ENCODE measurements around the gene GSTO1. TPM values are rescaled to one million over a fixed set of nuclear protein-coding genes. Genes with fewer than 3 reads are reported as not detected.

The GSTO1 gene
- total and polyA plus RNA-seq, 2 donors (not counting 1 experiment from before 2014, with no cell fraction given), result 151 to 249 TPM

GRCh38 chr10:104299031-104299904 lies 44.6 kb downstream of the GSTO1 start:
- Histone ChIP-seq H3K4me3 (replicated peaks in 1 of 4; ENCODE audit: control extremely low read depth in 1 of 4, insufficient read depth in 1 of 4, low read depth in 3 of 4, low read length in 4 of 4) (peak overlapping the region in 2 of 4 experiments; percentile 23 to 29), H3K9me3 (ENCODE audit: control insufficient read depth, insufficient read depth, low read depth, low read length) (no peaks in the 10 kb centered on the region), H3K27ac (ENCODE audit: insufficient read depth, low read length) (peak overlapping the region; percentile 98), H3K27me3 (ENCODE audit: control insufficient read depth, insufficient read depth, low read length) (no peaks in the 10 kb centered on the region), H3K4me2 (ENCODE audit: extremely low read depth, insufficient read depth, low read length) (peak overlapping the region; percentile 36), H2AFZ (ENCODE audit: low read length) (no peak overlapping the region), H3K9ac (ENCODE audit: insufficient read depth, low read length) (peak overlapping the region; percentile 56), H4K20me1 (ENCODE audit: control insufficient read depth, extremely low read depth, insufficient read depth, low read length) (no peaks in the 10 kb centered on the region), H3K4me1 (ENCODE audit: control insufficient read depth, extremely low read depth, insufficient read depth, low read length) (peaks cover 21% of the 10 kb centered on the region), H3K36me3 (ENCODE audit: control insufficient read depth, insufficient read depth, low read length) (no peaks in the 10 kb centered on the region), H3K79me2 (ENCODE audit: control insufficient read depth, insufficient read depth, low read length) (no peaks in the 10 kb centered on the region)
- peak; percentile 85 to 90 for DNase-seq (ENCODE audit: low read depth in 2 of 2)
- TF ChIP-seq EZH2 (IDR thresholded peaks at IDR 0.05; ENCODE audit: low read length, missing control alignments) (no peak), CTCF (conservative IDR thresholded peaks at IDR 0.05 in 1 of 2, IDR thresholded peaks at IDR 0.05 in 1 of 2; ENCODE audit: low read depth in 1 of 2, low read length in 2 of 2) (no peak)

- Histone ChIP-seq H3K4me2 (ENCODE audit: extremely low read depth, insufficient read depth, low read length) (peak overlapping the region; percentile 54), H2AFZ (ENCODE audit: low read length) (no peak overlapping the region), H3K9me3 (ENCODE audit: control insufficient read depth, insufficient read depth, low read depth, low read length) (no peaks in the 10 kb centered on the region), H3K27me3 (ENCODE audit: control insufficient read depth, insufficient read depth, low read length) (no peaks in the 10 kb centered on the region), H4K20me1 (ENCODE audit: control insufficient read depth, extremely low read depth, insufficient read depth, low read length) (no peaks in the 10 kb centered on the region), H3K4me1 (ENCODE audit: control insufficient read depth, extremely low read depth, insufficient read depth, low read length) (peaks cover 21% of the 10 kb centered on the region), H3K27ac (ENCODE audit: insufficient read depth, low read length) (peak overlapping the region; percentile 98), H3K4me3 (replicated peaks in 1 of 4; ENCODE audit: control extremely low read depth in 1 of 4, insufficient read depth in 1 of 4, low read depth in 3 of 4, low read length in 4 of 4) (peak overlapping the region in 2 of 4 experiments; percentile 20 to 35), H3K9ac (ENCODE audit: insufficient read depth, low read length) (peak overlapping the region; percentile 67), H3K36me3 (ENCODE audit: control insufficient read depth, insufficient read depth, low read length) (no peaks in the 10 kb centered on the region), H3K79me2 (ENCODE audit: control insufficient read depth, insufficient read depth, low read length) (no peaks in the 10 kb centered on the region)
- peak; percentile 99 to 100 for DNase-seq (ENCODE audit: low read depth in 2 of 2)
- TF ChIP-seq EZH2 (IDR thresholded peaks at IDR 0.05; ENCODE audit: low read length, missing control alignments) (no peak), CTCF (conservative IDR thresholded peaks at IDR 0.05 in 1 of 2, IDR thresholded peaks at IDR 0.05 in 1 of 2; ENCODE audit: low read depth in 1 of 2, low read length in 2 of 2) (no peak)
Observed at GRCh38 chr10:104300002-104300735, 45.5 kb downstream of the GSTO1 start.

GRCh38 chr10:104300736-104301292 lies 46.1 kb downstream of the GSTO1 start:
- peak overlapping the region in 2 of 4 experiments; percentile 20 to 35 for H3K4me3 ChIP-seq (replicated peaks in 1 of 4; ENCODE audit: control extremely low read depth in 1 of 4, insufficient read depth in 1 of 4, low read depth in 3 of 4, low read length in 4 of 4)
- H4K20me1 ChIP-seq (ENCODE audit: control insufficient read depth, extremely low read depth, insufficient read depth, low read length), result no peaks in the 10 kb centered on the region
- peak overlapping the region; percentile 54 for H3K4me2 ChIP-seq (ENCODE audit: extremely low read depth, insufficient read depth, low read length)
- H2AFZ ChIP-seq (ENCODE audit: low read length), result no peak overlapping the region
- H3K27me3 ChIP-seq (ENCODE audit: control insufficient read depth, insufficient read depth, low read length), result no peaks in the 10 kb centered on the region
- TF ChIP-seq CTCF (conservative IDR thresholded peaks at IDR 0.05 in 1 of 2, IDR thresholded peaks at IDR 0.05 in 1 of 2; ENCODE audit: low read depth in 1 of 2, low read length in 2 of 2), result no peak
- no peaks in the 10 kb centered on the region for H3K36me3 ChIP-seq (ENCODE audit: control insufficient read depth, insufficient read depth, low read length)
- H3K4me1 ChIP-seq (ENCODE audit: control insufficient read depth, extremely low read depth, insufficient read depth, low read length), result peaks cover 21% of the 10 kb centered on the region
- H3K79me2 ChIP-seq (ENCODE audit: control insufficient read depth, insufficient read depth, low read length), result no peaks in the 10 kb centered on the region
- peak overlapping the region; percentile 67 for H3K9ac ChIP-seq (ENCODE audit: insufficient read depth, low read length)
- no peaks in the 10 kb centered on the region for H3K9me3 ChIP-seq (ENCODE audit: control insufficient read depth, insufficient read depth, low read depth, low read length)
- peak; percentile 97 to 99 for DNase-seq (ENCODE audit: low read depth in 2 of 2)
- peak overlapping the region; percentile 98 for H3K27ac ChIP-seq (ENCODE audit: insufficient read depth, low read length)
